Gastrocnemius medialis (tissue), 4 donors: Measurements from ENCODE around the gene CRYBB1. TPM values are rescaled to one million over a fixed set of nuclear protein-coding genes. Genes with fewer than 3 reads are reported as not detected.

Experiments used
- ATAC-seq, 2 donors: fragments of 150-250 bp; one replicate each; pipeline ENCODE4 v1.9.1; 2016
- DNase-seq, 2 donors: peaks; one replicate each; pipeline ENCODE4 v3.0.0-alpha.2; 2019
- H3K27ac ChIP-seq, 4 donors: fragments of 200-600 bp; sonication (generic); 1 replicate in 1 of 4; 2 replicates in 3 of 4; pipeline ENCODE4 v1.5.1; 2016 to 2018; ENCODE audit warnings: mild to moderate bottlenecking in 2 of 4, moderate library complexity in 1 of 4
- H3K27me3 ChIP-seq, 3 donors: fragments of 200-600 bp; sonication (generic) in 2 of 3; 1 replicate in 1 of 3; 2 replicates in 2 of 3; pipeline versions ENCODE4 v1.5.1 to v1.6.0; 2016 to 2019; ENCODE audit warnings: mild to moderate bottlenecking in 1 of 3, moderate library complexity in 1 of 3
- H3K36me3 ChIP-seq, 2 donors: fragments of 200-600 bp; sonication (generic) in 1 of 2; one replicate each; pipeline ENCODE4 v1.5.1; 2017 to 2018
- H3K4me1 ChIP-seq, 2 donors: fragments of 200-600 bp; sonication (generic) in 1 of 2; one replicate each; pipeline ENCODE4 v1.5.1; 2016 to 2017; ENCODE audit warnings: mild to moderate bottlenecking in 2 of 2
- H3K4me3 ChIP-seq, 4 donors: fragments of 200-600 bp; sonication (generic) in 3 of 4; 1 replicate in 1 of 4; 2 replicates in 3 of 4; pipeline ENCODE4 v1.5.1; 2016 to 2019; ENCODE audit warnings: mild to moderate bottlenecking in 2 of 4
- H3K9me3 ChIP-seq, 3 donors: fragments of 200-600 bp; sonication (generic) in 2 of 3; 1 replicate in 1 of 3; 2 replicates in 2 of 3; pipeline ENCODE4 v1.5.1; 2016 to 2019
- CTCF ChIP-seq, 5 experiments: fragments of 450-650 bp in 3 of 5; fragments of 200-600 bp in 2 of 5; sonication (generic) in 2 of 5; IDR thresholded peaks in 4 of 5; conservative IDR thresholded peaks in 1 of 5; 1 replicate in 4 of 5; 2 replicates in 1 of 5; pipeline ENCODE4 v1.5.1; 2016 to 2019; ENCODE audit warnings: antibody characterized with exemption in 5 of 5, mild to moderate bottlenecking in 3 of 5, moderate library complexity in 3 of 5
- POLR2A ChIP-seq, 2 donors: fragments of 450-650 bp; IDR thresholded peaks; one replicate each; pipeline ENCODE4 v1.6.1; 2017; ENCODE audit warnings: antibody characterized with exemption in 2 of 2, mild to moderate bottlenecking in 2 of 2, moderate library complexity in 2 of 2
- in situ Hi-C, 4 donors: fragments of 200-750 bp; cut with MboI; loops; one replicate each; pipeline versions ENCODE4 v1.15.0 to v1.8.0; 2017; ENCODE audit warnings: low sequenced_read_pairs in 4 of 4
- intact Hi-C: fragments of 100-400 bp; cut with DNase I; formaldehyde crosslinking; loops from one replicate; pipeline ENCODE4 v1.15.1; 2023; ENCODE audit warnings: low total_unique reads
- total RNA-seq, 4 donors: library from RNA; depleted of rRNA; stranded (reverse); fragments of >200 nt; gene quantifications; one replicate each; pipeline versions ENCODE4 v1.1.0 to v1.2.3, GENCODE V29; 2016

Gene CRYBB1
- total RNA-seq, 4 donors from 2014 or later: 0.97 TPM; not detected in 3

- H3K27ac ChIP-seq: no peak overlapping the region
- in situ Hi-C loops (no loop called here), intact Hi-C loops (no loop called here)
Observed at GRCh38 chr22:26658161-26658560, 40.3 kb upstream of the CRYBB1 start.

GRCh38 chr22:26656891-26657851, 39.3 kb upstream of the CRYBB1 start, which contains the start of gene MIAT:
TSS of gene MIAT (plus strand) at chr22:26657588.
- Histone ChIP-seq H3K4me3 (peak within 1 kb of the TSS in 3 of 4 donors; percentile 34 to 53 (median 40)), H3K4me1 (peaks cover 14 to 24% of the 10 kb centered on the region in 2 donors), H3K36me3 (no peaks in the 10 kb centered on the region), H3K27ac (no peak within 1 kb of the TSS), H3K9me3 (no peaks in the 10 kb centered on the region), H3K27me3 (peaks cover 31 to 40% (median 32%) of the 10 kb centered on the region in 3 donors)
- TF ChIP-seq POLR2A (IDR thresholded peaks at IDR 0.05): no peak
- TF ChIP-seq CTCF (IDR thresholded peaks at IDR 0.05 in 4 of 5, conservative IDR thresholded peaks at IDR 0.05 in 1 of 5): no peak
- ATAC-seq: no peak
- DNase-seq: no peak
- in situ Hi-C loops (no loop called here), intact Hi-C loops (no loop called here)

More at GRCh38 chr22:26658161-26658560, 40.3 kb upstream of the CRYBB1 start:
- Histone ChIP-seq H3K4me1 (peaks cover 14 to 24% of the 10 kb centered on the region in 2 donors), H3K4me3 (peak overlapping the region in 3 of 4 donors; percentile 32 to 53 (median 40)), H3K9me3 (no peaks in the 10 kb centered on the region), H3K27me3 (peaks cover 35 to 44% (median 36%) of the 10 kb centered on the region in 3 donors), H3K36me3 (no peaks in the 10 kb centered on the region)
- TF ChIP-seq POLR2A (IDR thresholded peaks at IDR 0.05) (no peak), CTCF (IDR thresholded peaks at IDR 0.05 in 4 of 5, conservative IDR thresholded peaks at IDR 0.05 in 1 of 5) (no peak)
- ATAC-seq (no peak), DNase-seq (no peak)

GRCh38 chr22:26651815-26652214, 34.0 kb upstream of the CRYBB1 start:
- Histone ChIP-seq H3K27me3 (peaks cover 3 to 11% (median 5%) of the 10 kb centered on the region in 3 donors), H3K4me3 (no peak overlapping the region), H3K9me3 (no peaks in the 10 kb centered on the region), H3K27ac (no peak overlapping the region), H3K4me1 (no peaks in the 10 kb centered on the region), H3K36me3 (no peaks in the 10 kb centered on the region)
- ATAC-seq: no peak
- in situ Hi-C loops: no loop called here
- no peak for DNase-seq
- intact Hi-C loops: no loop called here
- TF ChIP-seq POLR2A (IDR thresholded peaks at IDR 0.05) (no peak), CTCF (IDR thresholded peaks at IDR 0.05 in 4 of 5, conservative IDR thresholded peaks at IDR 0.05 in 1 of 5) (no peak)

GRCh38 chr22:26650722-26651421, 33.0 kb upstream of the CRYBB1 start:
- ATAC-seq: no peak
- no peak overlapping the region for H3K27ac ChIP-seq

More at GRCh38 chr22:26650722-26651421, 33.0 kb upstream of the CRYBB1 start:
- peaks cover 0 to 6% (median 0%) of the 10 kb centered on the region in 3 donors for H3K27me3 ChIP-seq
- no peaks in the 10 kb centered on the region for H3K36me3 ChIP-seq
- no peaks in the 10 kb centered on the region for H3K4me1 ChIP-seq
- no peaks in the 10 kb centered on the region for H3K9me3 ChIP-seq
- no peak for DNase-seq
- in situ Hi-C loops: no loop called here
- intact Hi-C loops: no loop called here
- TF ChIP-seq POLR2A (IDR thresholded peaks at IDR 0.05) (no peak), CTCF (IDR thresholded peaks at IDR 0.05 in 4 of 5, conservative IDR thresholded peaks at IDR 0.05 in 1 of 5) (no peak)
- no peak overlapping the region for H3K4me3 ChIP-seq
